ENCODE data around the gene FAM177B. TPM values are rescaled to one million over a fixed set of nuclear protein-coding genes. Genes with fewer than 3 reads are reported as not detected.

The FAM177B gene
- total and polyA plus RNA-seq, 5 experiments from 2014 or later: 1.0 to 1.4 TPM; not detected in 3

- DNase-seq (peak in 3 of 10 donors; percentile 23 to 44 (median 40)), ATAC-seq (no peak)
- POLR2A ChIA-PET: no interaction called here
- Mint-ChIP-seq H3K27ac (no peak overlapping the region), H3K36me3 (no peaks in the 10 kb centered on the region), H3K9me3 (no peaks in the 10 kb centered on the region), H3K4me3 (no peak overlapping the region), H3K27me3 (no peaks in the 10 kb centered on the region), H3K4me1 (no peaks in the 10 kb centered on the region)
Observed at GRCh38 chr1:222792744-222793143, 55.7 kb downstream of the FAM177B start.

GRCh38 chr1:222794656-222795474 lies 57.9 kb downstream of the FAM177B start:
- Mint-ChIP-seq H3K27me3 (no peaks in the 10 kb centered on the region), H3K9me3 (no peaks in the 10 kb centered on the region)
- POLR2A ChIA-PET: no interaction called here

GRCh38 chr1:222798116-222798515 lies 61.1 kb downstream of the FAM177B start:
- DNase-seq (no peak), ATAC-seq (no peak)
- Mint-ChIP-seq H3K4me1 (peaks cover 0 to 13% (median 6%) of the 10 kb centered on the region in 4 donors), H3K4me3 (no peak overlapping the region), H3K27ac (no peak overlapping the region), H3K36me3 (no peaks in the 10 kb centered on the region), H3K27me3 (peaks cover 0 to 2% (median 0%) of the 10 kb centered on the region in 5 donors), H3K9me3 (no peaks in the 10 kb centered on the region)
- POLR2A ChIA-PET: interaction anchor here (0.7 kb wide), 1 partner anchor 1641 kb away, joined by 4 read pairs; no protein-coding TSS in a partner anchor

More at GRCh38 chr1:222794656-222795474, 57.9 kb downstream of the FAM177B start:
- no peak for DNase-seq
- Mint-ChIP-seq H3K27ac (no peak overlapping the region), H3K4me3 (no peak overlapping the region), H3K36me3 (no peaks in the 10 kb centered on the region), H3K4me1 (peaks cover 0 to 13% (median 6%) of the 10 kb centered on the region in 4 donors)
- no peak for ATAC-seq

GRCh38 chr1:222798975-222799374 lies 62.0 kb downstream of the FAM177B start:
- no peak for DNase-seq
- POLR2A ChIA-PET: no interaction called here
- H3K4me1 Mint-ChIP-seq: peaks cover 0 to 13% (median 6%) of the 10 kb centered on the region in 4 donors
- no peak for ATAC-seq
- no peaks in the 10 kb centered on the region for H3K36me3 Mint-ChIP-seq
- H3K27ac Mint-ChIP-seq: no peak overlapping the region
- no peaks in the 10 kb centered on the region for H3K9me3 Mint-ChIP-seq
- no peak overlapping the region for H3K4me3 Mint-ChIP-seq
- peaks cover 0 to 7% (median 0%) of the 10 kb centered on the region in 5 donors for H3K27me3 Mint-ChIP-seq

Other genes with a start within 250 kb of the FAM177B start
- under 1 TPM; 0.47 to 0.60 TPM for gene HHIPL2, start 189.1 kb upstream of the FAM177B start, total RNA-seq
- not detected for gene HHIPL2, start 189.1 kb upstream of the FAM177B start, polyA plus RNA-seq
- 10 to 100 TPM; 13.4 to 16.4 TPM for gene TAF1A, start 147.3 kb upstream of the FAM177B start, total RNA-seq
- gene TAF1A, start 147.3 kb upstream of the FAM177B start, polyA plus RNA-seq: 1 to 10 TPM; 2.7 to 5.8 (median 5.5) TPM
- 100 to 1,000 TPM; 102 to 103 TPM for gene MIA3, start 119.1 kb upstream of the FAM177B start, total RNA-seq
- gene MIA3, start 119.1 kb upstream of the FAM177B start, polyA plus RNA-seq: 10 to 100 TPM; 36.7 to 65.0 (median 52.9) TPM
- gene AIDA, start 24.7 kb upstream of the FAM177B start, total RNA-seq: 10 to 100 TPM; 62.8 to 62.9 TPM
- 10 to 100 TPM; 23.0 to 25.1 (median 23.7) TPM for gene AIDA, start 24.7 kb upstream of the FAM177B start, polyA plus RNA-seq
- gene BROX, start 24.6 kb upstream of the FAM177B start, total RNA-seq: 10 to 100 TPM; 51.3 to 53.3 TPM
- gene BROX, start 24.6 kb upstream of the FAM177B start, polyA plus RNA-seq: 10 to 100 TPM in 1 of 3 donors, 1 to 10 TPM in 2; 8.6 to 10.2 (median 9.2) TPM
- 1 to 10 TPM; 5.4 to 6.9 TPM for gene DISP1, start 77.8 kb downstream of the FAM177B start, total RNA-seq
- 1 to 10 TPM; 1.5 to 3.4 (median 2.7) TPM for gene DISP1, start 77.8 kb downstream of the FAM177B start, polyA plus RNA-seq

All from naive thymus-derived CD8-positive, alpha-beta T cell (primary cell).